Psoas muscle (tissue), 8 donors: Measurements from ENCODE around the gene C17orf75. TPM values are rescaled to one million over a fixed set of nuclear protein-coding genes. Genes with fewer than 3 reads are reported as not detected.

Experiments
- ATAC-seq, 4 donors: fragments of 200-7000 bp; cut with Tn5 transposase; one replicate each; pipeline ENCODE4 v1.9.1; 2020; ENCODE audit warnings: moderate library complexity in 3 of 4, mild to moderate bottlenecking in 2 of 4
- DNase-seq, 2 donors: peaks; one replicate each; pipeline ENCODE4 v3.0.0-alpha.2; 2020
- H3K27ac ChIP-seq: fragments of 200-600 bp; one replicate; pipeline ENCODE4 v1.8.0; 2022
- H3K27me3 ChIP-seq, 3 donors: fragments of 200-600 bp in 1 of 3; one replicate each; pipeline versions ENCODE4 v1.6.1 to v1.8.0; 2013 to 2022; ENCODE audit warnings: low read length in 2 of 3, mild to moderate bottlenecking in 2 of 3, moderate library complexity in 1 of 3; ENCODE audit not compliant: insufficient read depth in 3 of 3
- H3K36me3 ChIP-seq, 2 donors: fragments of 200-600 bp in 1 of 2; one replicate each; pipeline versions ENCODE4 v1.6.1 to v1.8.0; 2013 to 2022; ENCODE audit warnings: low read depth in 1 of 2, mild to moderate bottlenecking in 1 of 2, moderate library complexity in 1 of 2; ENCODE audit not compliant: insufficient read depth in 1 of 2
- H3K4me1 ChIP-seq: fragments of 200-600 bp; one replicate; pipeline ENCODE4 v1.8.0; 2022
- H3K4me3 ChIP-seq: fragments of 200-600 bp; one replicate; pipeline ENCODE4 v1.8.0; 2022; ENCODE audit warnings: mild to moderate bottlenecking
- H3K9me3 ChIP-seq: fragments of 200-600 bp; one replicate; pipeline ENCODE4 v1.8.0; 2022
- WGBS, 3 donors: extraction: QIAGEN DNeasy Blood & Tissue Kit; methylation state at CpG; one replicate each; pipeline versions ENCODE4 v1.1.6 to v1.1.7; 2013; 5-methylcytosine and 5-hydroxymethylcytosine counted together
- intact Hi-C, 2 donors: fragments of 100-400 bp; cut with DNase I; formaldehyde crosslinking; loops; one replicate each; pipeline versions ENCODE4 v1.11.0 to v1.14.2; 2022
- polyA plus RNA-seq, 3 donors: library from polyadenylated mRNA; stranded (reverse); fragments of 200-250 nt; gene quantifications; one replicate each; pipeline ENCODE4 v1.2.3, GENCODE V29; 2013
- total RNA-seq, 4 donors: library from RNA; stranded (reverse); fragmentation: NEBNext Ultra II Directional in 2 of 4; extraction: Animal tissue kit (Norgen Biotek cat#: 25700) in 2 of 4; gene quantifications; one replicate each; pipeline versions ENCODE4 v1.2.1 to v1.2.4, GENCODE V29; 2021 to 2023
- TF ChIP-seq, protein P1 (sequence below): fragments of 200-600 bp; IDR thresholded peaks from one replicate; pipeline ENCODE4 v1.8.0; 2022; ENCODE audit warnings: antibody characterized with exemption
- donor health status: healthy with polysubstance abuse.
- donor health status: DM: no; HTN: no; CAD: no; lungs with moderate emphysema.
- donor health status: Bipolar disorder and iron deficiency.
- donor health status: healthy.
- donor health status: DM: yes; HTN: yes; CAD: no.
- donor health status: DM: no; HTN: no; CAD: no.
- donor health status: DM: no; HTN: no; CAD: no.
- donor health status: DM: yes; HTN: yes; CAD: no.

C17orf75 gene
- total and polyA plus RNA-seq, 7 donors = 6.1 to 17.8 (median 14.6) TPM

DNA sequence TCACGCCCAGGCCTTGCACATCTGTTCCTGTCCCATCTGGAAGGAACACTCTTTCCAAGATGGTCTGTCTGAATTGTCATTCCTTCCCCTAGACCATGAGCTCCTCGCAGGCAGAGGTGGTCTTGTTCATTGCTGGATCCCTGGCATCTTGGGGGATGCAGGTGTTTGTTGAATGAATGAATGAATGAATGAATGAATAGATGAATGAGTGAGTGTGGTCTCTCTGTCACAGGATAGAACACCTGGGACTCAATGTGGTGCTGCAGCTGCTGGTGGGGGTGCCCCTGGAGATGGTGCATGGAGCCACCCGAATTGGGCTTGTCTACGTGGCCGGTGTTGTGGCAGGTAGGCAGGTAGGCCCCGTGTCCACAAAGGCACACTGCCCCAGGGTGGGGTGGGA is 44.1 kb downstream of the C17orf75 start:
- Histone ChIP-seq H3K27me3 (no peaks in the 10 kb centered on the region), H3K9me3 (no peaks in the 10 kb centered on the region), H3K4me1 (no peaks in the 10 kb centered on the region), H3K4me3 (no peak overlapping the region), H3K27ac (no peak overlapping the region), H3K36me3 (no peaks in the 10 kb centered on the region)
- intact Hi-C loops = no loop called here
- ATAC-seq = no peak
- DNase-seq = no peak
- 81 to 84% (median 82%) methylated on average over 6 of the region's 6 CpGs for WGBS, 3 donors
- TF ChIP-seq, protein P1, sequence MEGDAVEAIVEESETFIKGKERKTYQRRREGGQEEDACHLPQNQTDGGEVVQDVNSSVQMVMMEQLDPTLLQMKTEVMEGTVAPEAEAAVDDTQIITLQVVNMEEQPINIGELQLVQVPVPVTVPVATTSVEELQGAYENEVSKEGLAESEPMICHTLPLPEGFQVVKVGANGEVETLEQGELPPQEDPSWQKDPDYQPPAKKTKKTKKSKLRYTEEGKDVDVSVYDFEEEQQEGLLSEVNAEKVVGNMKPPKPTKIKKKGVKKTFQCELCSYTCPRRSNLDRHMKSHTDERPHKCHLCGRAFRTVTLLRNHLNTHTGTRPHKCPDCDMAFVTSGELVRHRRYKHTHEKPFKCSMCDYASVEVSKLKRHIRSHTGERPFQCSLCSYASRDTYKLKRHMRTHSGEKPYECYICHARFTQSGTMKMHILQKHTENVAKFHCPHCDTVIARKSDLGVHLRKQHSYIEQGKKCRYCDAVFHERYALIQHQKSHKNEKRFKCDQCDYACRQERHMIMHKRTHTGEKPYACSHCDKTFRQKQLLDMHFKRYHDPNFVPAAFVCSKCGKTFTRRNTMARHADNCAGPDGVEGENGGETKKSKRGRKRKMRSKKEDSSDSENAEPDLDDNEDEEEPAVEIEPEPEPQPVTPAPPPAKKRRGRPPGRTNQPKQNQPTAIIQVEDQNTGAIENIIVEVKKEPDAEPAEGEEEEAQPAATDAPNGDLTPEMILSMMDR = no peak

DNA sequence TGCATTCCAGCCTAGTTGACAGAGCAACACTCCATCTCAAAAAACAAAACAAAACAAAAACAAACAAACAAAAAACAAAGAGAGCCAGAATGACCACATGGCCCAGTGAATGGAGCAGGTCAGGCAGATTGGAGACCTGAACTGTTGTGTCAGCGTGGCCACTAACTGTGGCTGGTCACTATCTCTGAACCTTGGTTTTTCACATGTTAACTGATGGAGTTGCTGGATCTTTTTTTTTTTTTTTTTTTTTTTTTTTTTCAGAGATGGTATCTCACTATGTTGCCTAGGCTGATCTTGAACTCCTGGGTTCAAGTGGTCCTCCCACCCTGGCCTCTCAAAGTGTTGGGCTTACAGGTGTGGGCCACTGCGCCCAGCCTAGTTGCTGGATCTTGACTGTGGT is 44.5 kb downstream of the C17orf75 start:
- no peak overlapping the region for H3K27ac ChIP-seq
- TF ChIP-seq, protein P1 = no peak
- no peaks in the 10 kb centered on the region for H3K36me3 ChIP-seq
- DNase-seq (no peak), ATAC-seq (no peak)
- H3K4me1 ChIP-seq = no peaks in the 10 kb centered on the region
- intact Hi-C loops = no loop called here
- no peaks in the 10 kb centered on the region for H3K27me3 ChIP-seq
- no peak overlapping the region for H3K4me3 ChIP-seq
- no peaks in the 10 kb centered on the region for H3K9me3 ChIP-seq
- 89 to 94% (median 89%) methylated on average over 2 of the region's 2 CpGs for WGBS, 3 donors

DNA sequence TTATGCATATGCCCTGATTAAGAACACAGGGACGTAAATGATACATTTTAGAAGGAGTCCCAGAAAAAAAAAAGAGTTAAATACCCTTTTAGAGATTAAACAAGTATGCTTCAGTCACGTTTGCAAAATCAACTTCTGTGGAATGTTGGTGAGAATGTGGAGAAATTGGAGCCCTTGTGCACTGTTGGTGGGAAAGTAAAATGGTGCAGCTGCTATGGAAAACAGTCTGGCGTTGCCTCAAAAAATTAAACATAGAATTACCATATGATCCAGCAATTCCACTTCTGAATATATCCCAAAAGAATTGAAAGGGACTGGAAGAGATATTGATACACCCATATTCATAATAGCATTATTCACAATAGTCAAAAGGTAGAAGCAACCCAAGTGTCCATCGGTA is 49.9 kb downstream of the C17orf75 start:
- Histone ChIP-seq H3K27me3 (no peaks in the 10 kb centered on the region), H3K4me3 (no peak overlapping the region), H3K36me3 (no peaks in the 10 kb centered on the region), H3K4me1 (no peaks in the 10 kb centered on the region), H3K9me3 (no peaks in the 10 kb centered on the region), H3K27ac (no peak overlapping the region)
- WGBS, 3 donors = 51 to 60% (median 53%) methylated on average over 4 of the region's 4 CpGs
- TF ChIP-seq, protein P1 = no peak
- intact Hi-C loops = no loop called here
- no peak for DNase-seq
- no peak for ATAC-seq

DNA sequence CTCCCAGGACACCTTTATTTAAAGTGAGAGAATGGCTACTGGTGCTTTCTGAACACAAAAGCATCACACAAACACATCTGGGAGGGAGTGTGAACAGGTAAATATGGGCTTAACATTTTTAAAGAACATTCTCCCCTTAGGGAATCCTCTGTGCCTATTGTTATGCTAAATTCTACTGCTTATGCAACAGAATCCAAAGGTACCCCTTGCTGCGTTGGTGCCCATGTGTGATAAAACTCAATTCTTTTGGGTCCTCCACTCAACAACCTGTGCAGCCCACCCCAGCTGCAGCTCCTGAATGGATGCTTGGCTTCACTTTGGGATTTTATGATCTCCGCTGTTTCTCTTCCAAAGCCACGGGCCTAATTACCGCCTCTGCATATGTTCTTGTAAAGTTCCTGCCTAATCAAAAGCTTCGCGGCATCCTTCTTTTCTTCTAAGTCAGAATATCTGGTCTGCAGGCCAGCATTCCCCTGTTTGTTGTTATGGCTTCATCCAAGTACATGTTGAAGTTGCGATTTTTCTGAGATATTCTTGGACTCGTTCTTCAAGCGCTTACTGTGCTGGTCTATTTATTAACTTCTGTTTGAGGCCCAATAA is 52.4 kb downstream of the C17orf75 start:
- no peak overlapping the region for H3K4me3 ChIP-seq
- no peaks in the 10 kb centered on the region for H3K36me3 ChIP-seq
- peaks cover 0 to 3% (median 0%) of the 10 kb centered on the region in 3 donors for H3K27me3 ChIP-seq
- TF ChIP-seq, protein P1 = no peak
- no peaks in the 10 kb centered on the region for H3K9me3 ChIP-seq
- ATAC-seq (no peak), DNase-seq (no peak)
- H3K27ac ChIP-seq = no peak overlapping the region
- WGBS, 3 donors = 81 to 84% (median 83%) methylated on average over 9 of the region's 9 CpGs
- intact Hi-C loops = no loop called here
- H3K4me1 ChIP-seq = no peaks in the 10 kb centered on the region

DNA sequence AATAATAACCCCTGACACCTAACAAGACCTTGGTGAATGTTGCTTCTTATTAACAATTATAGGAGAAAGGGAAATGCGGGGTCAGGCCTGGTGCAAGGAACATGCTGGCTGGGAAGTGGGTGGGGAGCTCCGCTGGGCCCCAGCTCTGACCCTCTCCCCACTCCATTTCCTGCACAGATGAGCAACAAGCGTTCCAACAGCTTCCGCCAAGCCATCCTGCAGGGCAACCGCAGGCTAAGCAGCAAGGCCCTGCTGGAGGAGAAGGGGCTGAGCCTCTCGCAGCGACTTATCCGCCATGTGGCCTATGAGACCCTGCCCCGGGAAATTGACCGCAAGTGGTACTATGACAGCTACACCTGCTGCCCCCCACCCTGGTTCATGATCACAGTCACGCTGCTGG is 53.4 kb downstream of the C17orf75 start:
- DNase-seq (no peak), ATAC-seq (no peak)
- H3K9me3 ChIP-seq = no peaks in the 10 kb centered on the region
- TF ChIP-seq, protein P1 = no peak
- H3K4me3 ChIP-seq = no peak overlapping the region
- no peak overlapping the region for H3K27ac ChIP-seq
- 67 to 77% (median 75%) methylated on average over 11 of the region's 11 CpGs for WGBS, 3 donors
- H3K36me3 ChIP-seq = no peaks in the 10 kb centered on the region
- intact Hi-C loops = no loop called here
- H3K27me3 ChIP-seq = peaks cover 0 to 3% (median 0%) of the 10 kb centered on the region in 3 donors
- no peaks in the 10 kb centered on the region for H3K4me1 ChIP-seq
